ENCODE data around the gene RDX. TPM values are rescaled to one million over a fixed set of nuclear protein-coding genes. Genes with fewer than 3 reads are reported as not detected.
A peak's percentile ranks its signal among the peaks of the same experiment; 100 is the strongest.

RDX gene
- total and polyA plus RNA-seq, 2 of the 4 experiments (the other 2 are of a cell fraction) = 61.1 to 72.4 TPM

GRCh38 chr11:110161061-110161460 lies 135.4 kb downstream of the RDX start:
- no peak overlapping the region for H4K8ac ChIP-seq (ENCODE audit: low read depth in 2 of 2, low read length in 2 of 2)
- H3K23ac ChIP-seq (ENCODE audit: low read depth, low read length) = no peak overlapping the region
- H2AK5ac ChIP-seq (ENCODE audit: low read depth, low read length) = peak overlapping the region; percentile 7; the same call in 1 of the 2 replicates
- H2AFZ ChIP-seq (replicated peaks; ENCODE audit: low read length, poor library complexity) = no peak overlapping the region
- peaks cover 26% of the 10 kb centered on the region for H3K36me3 ChIP-seq (ENCODE audit: control insufficient read depth, insufficient read depth, low read length)
- 96% methylated on average over 5 of the region's 9 CpGs; no CpG with 5 or more reads in 1 of the 2 experiments for WGBS, 2 experiments (ENCODE audit: extremely low coverage in 2 of 2, insufficient read length in 1 of 2)
- H3K9ac ChIP-seq (ENCODE audit: low read depth, low read length) = no peak overlapping the region
- no peak overlapping the region for H3K18ac ChIP-seq (ENCODE audit: low read depth, low read length)
- no peak overlapping the region for H2BK15ac ChIP-seq (ENCODE audit: low read depth, low read length)
- no peak overlapping the region for H3K27ac ChIP-seq (ENCODE audit: insufficient read depth, low read length)
- no peak overlapping the region for H4K5ac ChIP-seq (ENCODE audit: low read depth, low read length)
- intact Hi-C loops (cut with micrococcal nuclease) = loop anchor here (5.0 kb wide), 1 partner anchor 34 kb away; no protein-coding TSS in a partner anchor
- H4K91ac ChIP-seq (ENCODE audit: insufficient read depth, low read depth, low read length) = no peak overlapping the region
- no peak overlapping the region for H2BK20ac ChIP-seq (ENCODE audit: low read depth, low read length)
- H3K4ac ChIP-seq (ENCODE audit: low read depth, low read length) = no peak overlapping the region
- no peak overlapping the region for H2BK5ac ChIP-seq (ENCODE audit: low read depth, low read length, poor library complexity, severe bottlenecking)
- H3K4me2 ChIP-seq (ENCODE audit: low read depth, low read length) = no peak overlapping the region
- dilution Hi-C loops (cut with HindIII; ENCODE audit: low sequenced_read_pairs, unreplicated experiment) = no loop called here
- H2BK120ac ChIP-seq (ENCODE audit: low read depth, low read length) = no peak overlapping the region
- H3K14ac ChIP-seq (replicated peaks; ENCODE audit: low read depth, low read length) = no peak overlapping the region
- H3K4me1 ChIP-seq (ENCODE audit: control insufficient read depth, insufficient read depth, low read length) = peaks cover 5% of the 10 kb centered on the region
- no peaks in the 10 kb centered on the region for H3K9me3 ChIP-seq (ENCODE audit: control insufficient read depth, insufficient read depth, low read length)
- ChIA-PET CTCF (interaction anchor here (0.6 kb wide), 1 partner anchor 438 kb away, joined by 3 read pairs; no protein-coding TSS in a partner anchor), POLR2A (ENCODE audit: unreplicated experiment) (no interaction called here)
- ATAC-seq (ENCODE audit: low read depth) (no peak), DNase-seq (no peak)
- peaks cover 14 to 46% of the 10 kb centered on the region in 2 experiments for H3K79me1 ChIP-seq (ENCODE audit: low read depth in 1 of 2, low read length in 2 of 2)
- BruUV-seq (replicated peaks) = no TSS peak
- H3K9me1 ChIP-seq (ENCODE audit: insufficient read depth, low read length) = peaks cover 16% of the 10 kb centered on the region
- no peak overlapping the region for H2AK9ac ChIP-seq (replicated peaks; ENCODE audit: low read depth, low read length, poor library complexity)
- no peaks in the 10 kb centered on the region for H3K27me3 ChIP-seq (ENCODE audit: control insufficient read depth, insufficient read depth, low read length)
- in situ Hi-C loops (cut with MboI; ENCODE audit: low sequenced_read_pairs) = no loop called here
- TF ChIP-seq SMC3 (IDR thresholded peaks at IDR 0.05; ENCODE audit: low read depth, low read length) (no peak), RFX5 (IDR thresholded peaks at IDR 0.05; ENCODE audit: low read depth, low read length) (no peak), MAZ (IDR thresholded peaks at IDR 0.05; ENCODE audit: borderline replicate concordance, low read depth, low read length) (no peak), FOS (IDR thresholded peaks at IDR 0.05; ENCODE audit: low read depth, low read length) (no peak), POLR2A (IDR thresholded peaks at IDR 0.05; ENCODE audit: low read depth, low read length) (no peak), MXI1 (IDR thresholded peaks at IDR 0.05; ENCODE audit: borderline replicate concordance, low read depth, low read length) (no peak)
- TF ChIP-seq, protein P1, sequence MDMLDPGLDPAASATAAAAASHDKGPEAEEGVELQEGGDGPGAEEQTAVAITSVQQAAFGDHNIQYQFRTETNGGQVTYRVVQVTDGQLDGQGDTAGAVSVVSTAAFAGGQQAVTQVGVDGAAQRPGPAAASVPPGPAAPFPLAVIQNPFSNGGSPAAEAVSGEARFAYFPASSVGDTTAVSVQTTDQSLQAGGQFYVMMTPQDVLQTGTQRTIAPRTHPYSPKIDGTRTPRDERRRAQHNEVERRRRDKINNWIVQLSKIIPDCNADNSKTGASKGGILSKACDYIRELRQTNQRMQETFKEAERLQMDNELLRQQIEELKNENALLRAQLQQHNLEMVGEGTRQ (IDR thresholded peaks at IDR 0.05; ENCODE audit: low read depth, low read length) = no peak
- TF ChIP-seq, protein P2, sequence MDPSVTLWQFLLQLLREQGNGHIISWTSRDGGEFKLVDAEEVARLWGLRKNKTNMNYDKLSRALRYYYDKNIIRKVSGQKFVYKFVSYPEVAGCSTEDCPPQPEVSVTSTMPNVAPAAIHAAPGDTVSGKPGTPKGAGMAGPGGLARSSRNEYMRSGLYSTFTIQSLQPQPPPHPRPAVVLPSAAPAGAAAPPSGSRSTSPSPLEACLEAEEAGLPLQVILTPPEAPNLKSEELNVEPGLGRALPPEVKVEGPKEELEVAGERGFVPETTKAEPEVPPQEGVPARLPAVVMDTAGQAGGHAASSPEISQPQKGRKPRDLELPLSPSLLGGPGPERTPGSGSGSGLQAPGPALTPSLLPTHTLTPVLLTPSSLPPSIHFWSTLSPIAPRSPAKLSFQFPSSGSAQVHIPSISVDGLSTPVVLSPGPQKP (IDR thresholded peaks at IDR 0.05; ENCODE audit: borderline replicate concordance, low read depth, low read length) = no peak
- no peaks in the 10 kb centered on the region; the same call in 1 of the 2 replicates for H4K20me1 ChIP-seq (ENCODE audit: insufficient read depth, low read length)
- no peak overlapping the region for H3K56ac ChIP-seq (ENCODE audit: extremely low read depth, insufficient read depth, low read length)
- no peak overlapping the region for H3K4me3 ChIP-seq (ENCODE audit: insufficient read depth, low read depth, low read length)
